ENCODE measurements around the gene ATP5MC2. TPM values are rescaled to one million over a fixed set of nuclear protein-coding genes. Genes with fewer than 3 reads are reported as not detected.

ATP5MC2 gene
- total RNA-seq, 1 donor from 2014 or later: 264 TPM

DNA sequence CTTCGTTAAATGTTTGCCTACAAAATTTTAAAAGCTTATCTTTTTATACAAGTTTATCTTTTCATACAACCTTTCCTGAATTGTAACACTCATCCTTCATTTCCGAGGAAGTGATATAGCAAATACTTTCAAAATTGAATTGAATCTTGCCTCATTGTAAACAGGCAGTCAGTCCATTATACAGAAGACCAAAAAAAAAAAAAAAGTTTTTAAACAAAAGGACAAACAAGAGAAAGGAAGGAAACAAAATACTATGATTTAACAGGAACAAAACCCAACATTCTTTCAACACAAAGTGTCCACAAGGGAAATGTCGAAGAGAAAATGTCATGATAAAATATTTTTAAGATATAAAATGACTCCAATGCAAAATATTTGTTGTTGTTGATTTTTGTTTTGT is 58.2 kb downstream of the ATP5MC2 start:
- TF ChIP-seq, protein P1, sequence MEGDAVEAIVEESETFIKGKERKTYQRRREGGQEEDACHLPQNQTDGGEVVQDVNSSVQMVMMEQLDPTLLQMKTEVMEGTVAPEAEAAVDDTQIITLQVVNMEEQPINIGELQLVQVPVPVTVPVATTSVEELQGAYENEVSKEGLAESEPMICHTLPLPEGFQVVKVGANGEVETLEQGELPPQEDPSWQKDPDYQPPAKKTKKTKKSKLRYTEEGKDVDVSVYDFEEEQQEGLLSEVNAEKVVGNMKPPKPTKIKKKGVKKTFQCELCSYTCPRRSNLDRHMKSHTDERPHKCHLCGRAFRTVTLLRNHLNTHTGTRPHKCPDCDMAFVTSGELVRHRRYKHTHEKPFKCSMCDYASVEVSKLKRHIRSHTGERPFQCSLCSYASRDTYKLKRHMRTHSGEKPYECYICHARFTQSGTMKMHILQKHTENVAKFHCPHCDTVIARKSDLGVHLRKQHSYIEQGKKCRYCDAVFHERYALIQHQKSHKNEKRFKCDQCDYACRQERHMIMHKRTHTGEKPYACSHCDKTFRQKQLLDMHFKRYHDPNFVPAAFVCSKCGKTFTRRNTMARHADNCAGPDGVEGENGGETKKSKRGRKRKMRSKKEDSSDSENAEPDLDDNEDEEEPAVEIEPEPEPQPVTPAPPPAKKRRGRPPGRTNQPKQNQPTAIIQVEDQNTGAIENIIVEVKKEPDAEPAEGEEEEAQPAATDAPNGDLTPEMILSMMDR (IDR thresholded peaks at IDR 0.05): no peak
- Histone ChIP-seq H3K27ac (peak overlapping the region; percentile 50), H3K4me1 (peaks cover 65% of the 10 kb centered on the region), H3K4me3 (peak overlapping the region; percentile 31), H3K27me3 (ENCODE audit: low read depth) (no peaks in the 10 kb centered on the region), H3K36me3 (peaks cover 17% of the 10 kb centered on the region), H3K9me3 (no peaks in the 10 kb centered on the region)
- ATAC-seq: no peak
- no peak for DNase-seq
- intact Hi-C loops (cut with DNase I): no loop called here

DNA sequence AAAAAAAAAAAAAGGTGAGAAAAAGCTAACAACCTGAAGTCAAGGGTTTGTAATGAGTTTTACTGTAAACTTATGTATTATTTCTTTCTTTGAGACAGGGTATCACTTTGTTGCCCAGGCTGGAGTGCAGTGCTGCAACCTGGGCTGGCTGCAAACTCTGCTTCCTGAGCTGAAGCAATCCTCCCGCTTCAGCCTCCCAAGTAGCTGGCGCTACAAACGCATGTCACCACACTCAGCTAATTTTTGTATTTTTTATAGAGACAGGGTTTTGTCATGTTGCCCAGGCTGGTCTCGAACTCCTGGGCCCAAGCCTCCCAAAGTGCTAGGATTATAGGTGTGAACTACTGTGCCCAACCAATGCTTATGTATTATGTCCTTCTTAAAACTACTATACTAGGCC is 58.9 kb downstream of the ATP5MC2 start:
- TF ChIP-seq, protein P1 (IDR thresholded peaks at IDR 0.05): no peak
- Histone ChIP-seq H3K4me3 (peak overlapping the region; percentile 31), H3K36me3 (peaks cover 17% of the 10 kb centered on the region), H3K27me3 (ENCODE audit: low read depth) (no peaks in the 10 kb centered on the region), H3K4me1 (peaks cover 57% of the 10 kb centered on the region), H3K9me3 (no peaks in the 10 kb centered on the region), H3K27ac (peak overlapping the region; percentile 50)
- ATAC-seq (no peak), DNase-seq (no peak)
- intact Hi-C loops (cut with DNase I): no loop called here

Other genes starting within 250 kb of the ATP5MC2 start
- 216 TPM for gene PRR13, start 234.3 kb downstream of the ATP5MC2 start, total RNA-seq
- 767 TPM for gene PCBP2, start 224.0 kb downstream of the ATP5MC2 start, total RNA-seq
- gene MAP3K12, start 176.6 kb downstream of the ATP5MC2 start, total RNA-seq: 17.5 TPM
- gene TARBP2, start 174.8 kb downstream of the ATP5MC2 start, total RNA-seq: 34.3 TPM
- gene NPFF, start 168.6 kb downstream of the ATP5MC2 start, total RNA-seq: not detected
- gene ATF7, start 49.7 kb downstream of the ATP5MC2 start, total RNA-seq: 61.2 TPM
- 212 TPM for gene CALCOCO1, start 51.4 kb upstream of the ATP5MC2 start, total RNA-seq
- gene CISTR, start 75.9 kb upstream of the ATP5MC2 start, total RNA-seq: not detected